GM12878 (cell line): ENCODE data around the gene GPR4. TPM values are rescaled to one million over a fixed set of nuclear protein-coding genes. Genes with fewer than 3 reads are reported as not detected.

Experiments used
- BACH1 ChIP-seq: fragments of 450-650 bp; IDR thresholded peaks from 2 replicates; pipeline ENCODE4 v1.6.1; 2017; ENCODE audit warnings: mild to moderate bottlenecking, borderline replicate concordance
- CBFB ChIP-seq: IDR thresholded peaks from 2 replicates; pipeline ENCODE4 v1.6.1; 2016; ENCODE audit warnings: antibody characterized with exemption, low read depth
- CHD2 ChIP-seq: IDR thresholded peaks from 2 replicates; pipeline ENCODE4 v1.6.1; 2011; ENCODE audit warnings: low read depth, low read length, improper control_type of control experiment, borderline replicate concordance
- CHD4 ChIP-seq: fragments of 200-600 bp; sonication (generic); IDR thresholded peaks from 2 replicates; pipeline ENCODE4 v1.6.1; 2016; ENCODE audit warnings: mild to moderate bottlenecking
- CREB1 ChIP-seq: IDR thresholded peaks from 2 replicates; pipeline ENCODE4 v1.6.1; 2012; ENCODE audit warnings: low read depth, mild to moderate bottlenecking, inconsistent platforms
- DPF2 ChIP-seq: fragments of 450-650 bp; IDR thresholded peaks from 2 replicates; pipeline ENCODE4 v1.6.1; 2017; ENCODE audit warnings: mild to moderate bottlenecking
- ESRRA ChIP-seq: IDR thresholded peaks from 2 replicates; pipeline ENCODE4 v1.6.1; 2012; ENCODE audit warnings: mild to moderate bottlenecking, low read length, improper control_type of control experiment
- MEF2A ChIP-seq: IDR thresholded peaks from 2 replicates; pipeline ENCODE4 v1.6.1; 2011; ENCODE audit warnings: low read depth, mild to moderate bottlenecking, low read length, moderate library complexity; ENCODE audit not compliant: insufficient read depth
- NFIC ChIP-seq: IDR thresholded peaks from 2 replicates; pipeline ENCODE4 v1.6.1; 2012; ENCODE audit warnings: low read depth, mild to moderate bottlenecking, inconsistent platforms, low read length, moderate library complexity
- NR2C2 ChIP-seq: IDR thresholded peaks from 2 replicates; pipeline ENCODE4 v1.6.1; 2011; ENCODE audit warnings: borderline replicate concordance, low read depth; ENCODE audit not compliant: control insufficient read depth, insufficient read length
- PML ChIP-seq: IDR thresholded peaks from 2 replicates; pipeline ENCODE4 v1.6.1; 2012; ENCODE audit warnings: low read length, inconsistent platforms
- SMAD5 ChIP-seq: IDR thresholded peaks from 2 replicates; pipeline ENCODE4 v1.6.1; 2016; ENCODE audit warnings: antibody characterized with exemption, low read depth
- SUPT20H ChIP-seq: IDR thresholded peaks from 2 replicates; pipeline ENCODE4 v1.6.1; 2011; ENCODE audit warnings: low read depth, mild to moderate bottlenecking, low read length, moderate library complexity, borderline replicate concordance; ENCODE audit not compliant: control insufficient read depth
- SUZ12 ChIP-seq: fragments of 200-600 bp; sonication (generic); IDR thresholded peaks from one replicate; pipeline ENCODE4 v1.6.1; 2018; ENCODE audit warnings: antibody characterized with exemption, mild to moderate bottlenecking; ENCODE audit not compliant: unreplicated experiment
- TAF1 ChIP-seq: IDR thresholded peaks from 2 replicates; pipeline ENCODE4 v1.6.1; 2011; ENCODE audit warnings: mild to moderate bottlenecking, low read depth, low read length, borderline replicate concordance
- WRNIP1 ChIP-seq: IDR thresholded peaks from 2 replicates; pipeline ENCODE4 v1.6.1; 2011; ENCODE audit warnings: low read depth, low read length, improper control_type of control experiment, borderline replicate concordance
- YY1 ChIP-seq: IDR thresholded peaks from 2 replicates; pipeline ENCODE4 v1.6.1; 2011; ENCODE audit warnings: low read depth, mild to moderate bottlenecking, low read length
- ZZZ3 ChIP-seq: IDR thresholded peaks from 2 replicates; pipeline ENCODE4 v1.6.1; 2011; ENCODE audit warnings: low read depth; ENCODE audit not compliant: control insufficient read depth, insufficient read length
- polyA plus RNA-seq, 11 experiments: library from polyadenylated mRNA; depleted of rRNA in 4 of 11; unstranded in 6 of 11; stranded (reverse) in 5 of 11; fragments of >200 nt; fragmentation: Nextera tagmentation in 4 of 11; fragmentation: Illumina TruSeq in 1 of 11; extraction: Ambion mirVana in 4 of 11; extraction: Trizol in 1 of 11; gene quantifications; 1 replicate in 1 of 11; 2 replicates in 10 of 11; pipeline versions ENCODE4 v1.2.1 to v1.2.3, GENCODE V29; 2011 to 2016; ENCODE audit warnings: inconsistent platforms in 2 of 11, missing spikeins in 2 of 11, low read depth in 1 of 11
- total RNA-seq, 4 experiments: library from RNA; depleted of rRNA in 3 of 4; stranded (reverse); fragments of >200 nt in 3 of 4; fragmentation: Illumina TruSeq in 1 of 4; extraction: Trizol in 1 of 4; gene quantifications; 2 replicates each; pipeline versions ENCODE4 v1.2.1 to v1.2.3, GENCODE V29; 2013 to 2021
- TF ChIP-seq, protein P1 (sequence below): fragments of 450-650 bp; IDR thresholded peaks from 2 replicates; pipeline ENCODE4 v1.6.1; 2016; ENCODE audit warnings: mild to moderate bottlenecking
- TF ChIP-seq, protein P2 (sequence below): IDR thresholded peaks from 2 replicates; pipeline ENCODE4 v1.6.1; 2011; ENCODE audit warnings: low read depth, low read length, improper control_type of control experiment, borderline replicate concordance
- TF ChIP-seq, protein P3 (sequence below): fragments of 450-650 bp; IDR thresholded peaks from 2 replicates; pipeline ENCODE4 v1.6.1; 2017; ENCODE audit warnings: low read depth, mild to moderate bottlenecking, moderate library complexity
- TF ChIP-seq, protein P4 (sequence below): IDR thresholded peaks from 2 replicates; pipeline ENCODE4 v1.6.1; 2012; ENCODE audit warnings: low read depth, low read length, improper control_type of control experiment
- TF ChIP-seq, protein P5 (sequence below): IDR thresholded peaks from 2 replicates; pipeline ENCODE4 v1.6.1; 2011; ENCODE audit warnings: borderline replicate concordance, low read depth, mild to moderate bottlenecking, moderate library complexity, low read length; ENCODE audit not compliant: insufficient read depth, poor library complexity, severe bottlenecking

Gene GPR4
- total and polyA plus RNA-seq, 10 of the 15 experiments (the other 5 are each of a cell fraction or from before 2014, with no cell fraction given), result not detected

DNA sequence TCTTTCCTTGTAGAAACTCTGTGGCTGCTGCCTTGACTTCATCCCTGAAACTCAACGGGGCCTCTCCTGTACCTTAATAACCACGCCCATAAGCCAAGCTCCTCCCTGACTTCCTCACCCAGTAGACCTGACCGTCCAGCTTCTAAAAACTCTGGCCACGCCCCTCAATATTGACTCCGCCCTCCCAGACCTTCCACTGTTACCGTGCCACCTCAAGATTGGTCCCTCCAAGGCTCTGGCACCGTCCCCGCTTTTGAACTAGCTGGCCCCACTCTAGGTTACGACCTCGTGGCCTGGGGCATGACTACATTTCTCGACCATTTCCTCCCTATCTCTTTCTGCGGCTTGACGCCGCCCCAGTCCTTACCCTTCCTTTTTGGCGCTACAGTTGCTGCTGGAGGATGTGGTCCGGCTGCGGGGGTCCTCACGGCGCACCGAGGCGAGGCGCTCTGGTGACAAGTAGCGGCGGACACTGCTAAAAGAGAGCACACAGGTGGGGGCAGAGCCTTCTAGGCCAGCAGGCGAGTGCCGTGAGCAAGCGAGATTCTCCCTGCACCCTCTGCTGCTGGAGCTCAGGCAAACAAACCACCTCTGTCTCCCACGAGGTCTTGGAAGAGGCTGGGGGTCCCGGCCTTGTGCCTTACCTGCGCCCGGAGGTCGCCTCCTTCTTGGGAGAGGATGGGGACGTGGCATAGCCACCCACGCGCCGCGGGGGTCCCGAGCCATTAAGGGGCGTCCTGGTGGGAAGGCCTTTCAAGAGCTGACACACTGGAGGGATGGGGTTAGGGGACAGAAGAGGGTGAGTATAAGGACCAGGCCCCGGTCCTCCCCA lies 39.5 kb upstream of the GPR4 start (continued):
- TF ChIP-seq, protein P1, sequence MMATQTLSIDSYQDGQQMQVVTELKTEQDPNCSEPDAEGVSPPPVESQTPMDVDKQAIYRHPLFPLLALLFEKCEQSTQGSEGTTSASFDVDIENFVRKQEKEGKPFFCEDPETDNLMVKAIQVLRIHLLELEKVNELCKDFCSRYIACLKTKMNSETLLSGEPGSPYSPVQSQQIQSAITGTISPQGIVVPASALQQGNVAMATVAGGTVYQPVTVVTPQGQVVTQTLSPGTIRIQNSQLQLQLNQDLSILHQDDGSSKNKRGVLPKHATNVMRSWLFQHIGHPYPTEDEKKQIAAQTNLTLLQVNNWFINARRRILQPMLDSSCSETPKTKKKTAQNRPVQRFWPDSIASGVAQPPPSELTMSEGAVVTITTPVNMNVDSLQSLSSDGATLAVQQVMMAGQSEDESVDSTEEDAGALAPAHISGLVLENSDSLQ, result peak; percentile 80
- 0 out of 2 replicates have a peak, but pooled peaks have one; percentile 41 for TF ChIP-seq CREB1
- no peak for TF ChIP-seq CHD2
- TF ChIP-seq WRNIP1, result no peak
- TF ChIP-seq ESRRA, result no peak
- TF ChIP-seq MEF2A, result no peak
- TF ChIP-seq NR2C2, result no peak
- TF ChIP-seq PML, result no peak
- no peak for TF ChIP-seq NFIC
- no peak for TF ChIP-seq CBFB
- TF ChIP-seq, protein P2, sequence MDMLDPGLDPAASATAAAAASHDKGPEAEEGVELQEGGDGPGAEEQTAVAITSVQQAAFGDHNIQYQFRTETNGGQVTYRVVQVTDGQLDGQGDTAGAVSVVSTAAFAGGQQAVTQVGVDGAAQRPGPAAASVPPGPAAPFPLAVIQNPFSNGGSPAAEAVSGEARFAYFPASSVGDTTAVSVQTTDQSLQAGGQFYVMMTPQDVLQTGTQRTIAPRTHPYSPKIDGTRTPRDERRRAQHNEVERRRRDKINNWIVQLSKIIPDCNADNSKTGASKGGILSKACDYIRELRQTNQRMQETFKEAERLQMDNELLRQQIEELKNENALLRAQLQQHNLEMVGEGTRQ, result no peak
- peak; percentile 17; the same call in 1 of the 2 replicates for TF ChIP-seq TAF1
- no peak for TF ChIP-seq DPF2
- no peak for TF ChIP-seq YY1
- TF ChIP-seq SMAD5, result 0 out of 2 replicates have a peak, but pooled peaks have one; percentile 29
- TF ChIP-seq, protein P3, sequence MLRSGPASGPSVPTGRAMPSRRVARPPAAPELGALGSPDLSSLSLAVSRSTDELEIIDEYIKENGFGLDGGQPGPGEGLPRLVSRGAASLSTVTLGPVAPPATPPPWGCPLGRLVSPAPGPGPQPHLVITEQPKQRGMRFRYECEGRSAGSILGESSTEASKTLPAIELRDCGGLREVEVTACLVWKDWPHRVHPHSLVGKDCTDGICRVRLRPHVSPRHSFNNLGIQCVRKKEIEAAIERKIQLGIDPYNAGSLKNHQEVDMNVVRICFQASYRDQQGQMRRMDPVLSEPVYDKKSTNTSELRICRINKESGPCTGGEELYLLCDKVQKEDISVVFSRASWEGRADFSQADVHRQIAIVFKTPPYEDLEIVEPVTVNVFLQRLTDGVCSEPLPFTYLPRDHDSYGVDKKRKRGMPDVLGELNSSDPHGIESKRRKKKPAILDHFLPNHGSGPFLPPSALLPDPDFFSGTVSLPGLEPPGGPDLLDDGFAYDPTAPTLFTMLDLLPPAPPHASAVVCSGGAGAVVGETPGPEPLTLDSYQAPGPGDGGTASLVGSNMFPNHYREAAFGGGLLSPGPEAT, result no peak
- no peak for TF ChIP-seq SUZ12
- TF ChIP-seq, protein P4, sequence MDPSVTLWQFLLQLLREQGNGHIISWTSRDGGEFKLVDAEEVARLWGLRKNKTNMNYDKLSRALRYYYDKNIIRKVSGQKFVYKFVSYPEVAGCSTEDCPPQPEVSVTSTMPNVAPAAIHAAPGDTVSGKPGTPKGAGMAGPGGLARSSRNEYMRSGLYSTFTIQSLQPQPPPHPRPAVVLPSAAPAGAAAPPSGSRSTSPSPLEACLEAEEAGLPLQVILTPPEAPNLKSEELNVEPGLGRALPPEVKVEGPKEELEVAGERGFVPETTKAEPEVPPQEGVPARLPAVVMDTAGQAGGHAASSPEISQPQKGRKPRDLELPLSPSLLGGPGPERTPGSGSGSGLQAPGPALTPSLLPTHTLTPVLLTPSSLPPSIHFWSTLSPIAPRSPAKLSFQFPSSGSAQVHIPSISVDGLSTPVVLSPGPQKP, result no peak
- TF ChIP-seq CHD4, result no peak
- TF ChIP-seq BACH1, result 0 out of 2 replicates have a peak, but pooled peaks have one; percentile 27
- TF ChIP-seq ZZZ3, result no peak
- no peak for TF ChIP-seq SUPT20H
- TF ChIP-seq, protein P5, sequence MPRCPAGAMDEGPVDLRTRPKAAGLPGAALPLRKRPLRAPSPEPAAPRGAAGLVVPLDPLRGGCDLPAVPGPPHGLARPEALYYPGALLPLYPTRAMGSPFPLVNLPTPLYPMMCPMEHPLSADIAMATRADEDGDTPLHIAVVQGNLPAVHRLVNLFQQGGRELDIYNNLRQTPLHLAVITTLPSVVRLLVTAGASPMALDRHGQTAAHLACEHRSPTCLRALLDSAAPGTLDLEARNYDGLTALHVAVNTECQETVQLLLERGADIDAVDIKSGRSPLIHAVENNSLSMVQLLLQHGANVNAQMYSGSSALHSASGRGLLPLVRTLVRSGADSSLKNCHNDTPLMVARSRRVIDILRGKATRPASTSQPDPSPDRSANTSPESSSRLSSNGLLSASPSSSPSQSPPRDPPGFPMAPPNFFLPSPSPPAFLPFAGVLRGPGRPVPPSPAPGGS, result no peak
